Measurements from ENCODE around the gene TTLL8. TPM values are rescaled to one million over a fixed set of nuclear protein-coding genes. Genes with fewer than 3 reads are reported as not detected.
"Not testable (repeated sequence)": the region's sequence is repeated elsewhere in the genome, so short reads cannot be mapped to it uniquely, and the experiment has no call there.

Gene TTLL8
- total and polyA plus RNA-seq, 4 experiments from 2014 or later, result not detected

DNA sequence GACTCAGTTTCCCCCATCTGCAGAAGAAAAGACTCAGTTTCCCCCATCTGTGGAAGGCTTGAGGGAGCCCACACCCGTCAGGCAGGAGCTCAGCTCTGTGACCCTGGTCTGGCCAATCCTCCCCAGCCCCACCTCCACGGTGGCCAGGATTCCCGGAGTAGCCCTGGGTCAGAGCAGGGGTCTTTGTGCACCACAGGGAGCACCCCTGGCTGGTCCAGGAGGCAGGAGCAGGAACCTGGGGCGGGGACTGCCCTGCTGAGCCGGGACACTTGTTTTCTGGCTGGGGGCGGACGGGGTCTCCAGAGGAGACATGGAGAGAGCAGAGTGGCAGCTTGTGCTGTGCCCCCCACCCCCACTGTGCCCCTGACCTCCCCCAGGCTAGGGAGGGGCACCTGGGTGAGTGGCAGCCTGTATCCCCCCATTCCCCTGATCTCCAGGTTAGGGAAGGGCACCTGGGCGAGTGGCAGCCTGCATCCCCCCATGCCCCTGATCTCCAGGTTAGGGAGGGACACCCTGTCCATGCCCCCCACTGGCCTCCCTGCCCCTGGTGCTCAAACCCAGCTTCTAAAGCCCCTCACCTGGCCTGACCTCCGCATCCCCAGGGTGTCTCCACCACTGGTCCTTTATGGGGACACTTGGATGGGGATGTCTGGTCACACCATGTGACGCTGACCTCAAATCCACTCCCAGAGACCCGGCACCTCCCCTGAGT, 64.3 kb downstream of the TTLL8 start:
- Histone ChIP-seq H3K36me3 (ENCODE audit: insufficient read depth, low read length) (no peaks in the 10 kb centered on the region), H3K9me3 (ENCODE audit: control insufficient read depth in 1 of 2, low read length in 2 of 2) (no peaks in the 10 kb centered on the region), H3K4me3 (ENCODE audit: low read length in 2 of 2) (no peak overlapping the region), H3K4me1 (ENCODE audit: insufficient read depth, low read length) (peaks cover 9% of the 10 kb centered on the region), H3K27me3 (ENCODE audit: insufficient read depth, low read length) (no peaks in the 10 kb centered on the region), H3K27ac (ENCODE audit: low read depth, low read length) (no peak overlapping the region)
- Mint-ChIP-seq H3K27me3 (peaks cover 3 to 7% of the 10 kb centered on the region in 2 donors), H3K27ac (peak overlapping the region in 4 of 7 donors; percentile 2 to 68 (median 34)), H3K36me3 (no peaks in the 10 kb centered on the region), H3K4me1 (peaks cover 3 to 17% (median 11%) of the 10 kb centered on the region in 4 donors), H3K4me3 (no peak overlapping the region), H3K9me3 (peaks cover 0 to 19% (median 13%) of the 10 kb centered on the region in 8 donors)
- DNase-seq, result no peak
- ChIA-PET POLR2A (ENCODE audit: partially characterized antibody) (interaction anchor here (1.4 to 2.7 kb wide), 4 partner anchors 33 to 226 kb away, joined by 3 to 11 read pairs (median 5); partner anchors contain the start of gene PIM3), CTCF (ENCODE audit: partially characterized antibody) (interaction anchor here (0.9 to 4.5 kb wide), 15 partner anchors 10 to 231 kb away, joined by 3 to 31 read pairs (median 4); no protein-coding TSS in a partner anchor)
- intact Hi-C loops (cut with micrococcal nuclease), result loop anchor here (1.0 kb wide), 3 partner anchors 36 to 227 kb away; no protein-coding TSS in a partner anchor

DNA sequence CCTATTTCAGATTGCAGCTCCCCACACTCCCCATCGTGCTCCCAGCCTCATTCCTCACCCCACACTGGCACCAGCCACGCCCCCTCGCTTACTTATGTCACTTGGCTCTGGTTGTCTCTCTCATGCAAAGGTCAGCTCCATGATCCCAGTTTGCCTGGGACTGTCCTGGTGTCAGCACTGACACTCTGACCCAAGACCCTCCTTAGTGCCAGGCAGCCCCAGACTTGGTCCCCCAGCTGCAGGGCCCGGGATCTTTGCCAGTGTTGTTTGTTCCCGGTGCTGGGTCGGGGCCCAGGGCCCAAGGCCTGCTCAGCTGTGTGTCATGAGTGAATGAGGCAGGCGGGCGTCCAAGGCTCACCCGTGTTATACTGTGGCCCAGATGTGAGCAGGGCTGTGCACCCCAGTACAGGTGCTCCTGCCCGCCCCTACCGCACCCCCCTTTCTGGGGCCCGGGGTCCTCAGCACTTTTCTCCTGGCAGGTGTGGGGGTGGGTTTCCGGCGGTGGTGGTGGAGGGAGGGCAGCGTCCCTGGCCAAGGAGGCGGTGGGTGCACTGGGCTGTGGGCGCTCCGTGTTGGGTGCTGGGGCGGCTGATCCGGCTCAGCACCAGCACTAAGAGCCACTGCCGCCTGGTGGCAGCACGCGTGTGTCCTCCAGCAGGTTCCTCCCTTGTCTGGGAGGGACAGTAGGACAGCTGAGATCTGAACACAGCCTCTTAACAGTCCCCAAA, 65.0 kb downstream of the TTLL8 start:
- H3K36me3 ChIP-seq (ENCODE audit: insufficient read depth, low read length), result no peaks in the 10 kb centered on the region
- ChIA-PET CTCF (ENCODE audit: partially characterized antibody) (interaction anchor here (0.7 to 4.5 kb wide), 15 partner anchors 10 to 230 kb away, joined by 3 to 31 read pairs (median 4); no protein-coding TSS in a partner anchor), POLR2A (ENCODE audit: partially characterized antibody) (interaction anchor here (1.7 to 2.7 kb wide), 3 partner anchors 37 to 226 kb away, joined by 5 to 11 read pairs (median 5); no protein-coding TSS in a partner anchor)
- Mint-ChIP-seq H3K27ac (peak overlapping the region in 5 of 7 donors; percentile 15 to 74 (median 50)), H3K4me3 (peak overlapping the region in 3 of 8 donors; percentile 38 to 64 (median 60)), H3K9me3 (peaks cover 0 to 19% (median 13%) of the 10 kb centered on the region in 8 donors), H3K36me3 (peaks cover 0 to 3% of the 10 kb centered on the region in 2 donors), H3K4me1 (peaks cover 3 to 12% (median 6%) of the 10 kb centered on the region in 4 donors), H3K27me3 (peaks cover 4% of the 10 kb centered on the region in 2 donors)
- H3K27ac ChIP-seq (ENCODE audit: low read depth, low read length), result no peak overlapping the region
- DNase-seq, result peak; percentile 47 to 69 (median 57)
- no peak overlapping the region for H3K4me3 ChIP-seq (ENCODE audit: low read length in 2 of 2)
- intact Hi-C loops (cut with micrococcal nuclease), result loop anchor here (1.0 kb wide), 3 partner anchors 37 to 226 kb away; no protein-coding TSS in a partner anchor
- no peaks in the 10 kb centered on the region for H3K9me3 ChIP-seq (ENCODE audit: control insufficient read depth in 1 of 2, low read length in 2 of 2)
- no peaks in the 10 kb centered on the region for H3K27me3 ChIP-seq (ENCODE audit: insufficient read depth, low read length)
- peaks cover 9% of the 10 kb centered on the region for H3K4me1 ChIP-seq (ENCODE audit: insufficient read depth, low read length)

DNA sequence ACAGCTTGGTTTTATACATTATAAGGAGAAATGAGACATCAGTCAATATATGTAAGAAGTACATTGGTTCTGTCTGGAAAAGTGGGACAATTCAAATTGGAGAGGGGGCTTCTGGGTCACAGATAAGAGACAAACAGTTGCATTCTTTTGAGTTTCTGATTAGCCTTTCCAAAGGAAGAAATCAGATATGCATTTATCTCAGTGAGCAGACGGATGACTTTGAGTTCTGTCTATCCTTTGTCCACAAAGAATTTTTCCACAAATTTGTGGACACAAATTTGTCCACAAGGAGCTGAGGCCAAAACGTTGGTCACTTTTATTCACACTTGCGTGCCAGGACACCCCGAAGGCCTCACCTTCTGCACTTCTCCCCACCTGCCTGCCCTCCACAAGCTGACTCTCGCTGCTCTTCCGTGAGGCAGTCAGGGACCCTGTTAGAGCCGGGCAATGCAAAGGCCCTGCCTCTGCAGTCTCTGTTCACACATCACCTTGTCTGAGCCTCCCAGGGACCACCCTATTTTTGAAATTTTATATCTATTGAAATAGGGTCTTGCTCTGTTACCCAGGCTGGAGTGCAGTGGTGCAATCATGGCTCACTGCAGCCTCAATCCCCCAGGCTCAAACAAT, 66.1 kb downstream of the TTLL8 start:
- Mint-ChIP-seq H3K27ac (no peak overlapping the region), H3K36me3 (peaks cover 0 to 3% of the 10 kb centered on the region in 2 donors), H3K9me3 (peaks cover 0 to 22% (median 13%) of the 10 kb centered on the region in 8 donors), H3K4me3 (no peak overlapping the region), H3K4me1 (peaks cover 3 to 12% (median 6%) of the 10 kb centered on the region in 4 donors), H3K27me3 (peaks cover 4% of the 10 kb centered on the region in 2 donors)
- intact Hi-C loops (cut with micrococcal nuclease), result no loop called here
- H3K9me3 ChIP-seq (ENCODE audit: control insufficient read depth in 1 of 2, low read length in 2 of 2), result no peaks in the 10 kb centered on the region
- no peak overlapping the region for H3K4me3 ChIP-seq (ENCODE audit: low read length in 2 of 2)
- H3K36me3 ChIP-seq (ENCODE audit: insufficient read depth, low read length), result no peaks in the 10 kb centered on the region
- POLR2A ChIA-PET (ENCODE audit: partially characterized antibody), result no interaction called here
- peaks cover 9% of the 10 kb centered on the region for H3K4me1 ChIP-seq (ENCODE audit: insufficient read depth, low read length)
- CTCF ChIA-PET (ENCODE audit: partially characterized antibody), result interaction anchor here (1.6 to 4.5 kb wide), 5 partner anchors 9 to 224 kb away, joined by 4 to 31 read pairs (median 6); no protein-coding TSS in a partner anchor
- H3K27ac ChIP-seq (ENCODE audit: low read depth, low read length), result no peak overlapping the region
- no peaks in the 10 kb centered on the region for H3K27me3 ChIP-seq (ENCODE audit: insufficient read depth, low read length)
- DNase-seq, result no peak

DNA sequence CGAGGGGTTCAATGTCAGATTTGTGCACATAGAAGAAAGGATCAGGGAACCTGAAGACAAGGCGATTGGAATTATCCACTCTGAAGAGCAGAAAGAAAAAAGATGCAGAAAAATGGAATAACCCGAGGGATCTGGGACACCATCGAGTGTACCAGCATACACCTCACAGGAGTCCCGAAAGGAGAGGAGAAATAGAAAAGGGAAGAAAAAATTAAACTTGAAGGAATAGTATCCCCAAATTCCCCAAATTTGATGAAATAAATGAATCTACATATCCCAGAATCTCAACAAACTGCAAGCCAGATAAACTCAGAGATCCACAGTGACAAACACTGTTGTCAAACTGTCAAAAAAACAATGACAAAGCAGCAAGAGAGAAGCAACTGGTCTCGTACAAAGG, 66.9 kb downstream of the TTLL8 start:
- H3K36me3 Mint-ChIP-seq, result peaks cover 3 to 5% of the 10 kb centered on the region in 2 donors
- intact Hi-C loops (cut with micrococcal nuclease), result no loop called here
- no peak for DNase-seq
- peaks cover 3 to 12% (median 6%) of the 10 kb centered on the region in 4 donors for H3K4me1 Mint-ChIP-seq
- peaks cover 4% of the 10 kb centered on the region for H3K27me3 ChIP-seq (ENCODE audit: insufficient read depth, low read length)
- H3K4me1 ChIP-seq (ENCODE audit: insufficient read depth, low read length), result peaks cover 9% of the 10 kb centered on the region
- ChIA-PET POLR2A (ENCODE audit: partially characterized antibody) (no interaction called here), CTCF (ENCODE audit: partially characterized antibody) (interaction anchor here (2.1 to 4.4 kb wide), 2 partner anchors 8 to 61 kb away, joined by 4 to 31 read pairs; no protein-coding TSS in a partner anchor)
- peaks cover 4% of the 10 kb centered on the region in 2 donors for H3K27me3 Mint-ChIP-seq
- H3K9me3 Mint-ChIP-seq, result peaks cover 0 to 31% (median 22%) of the 10 kb centered on the region in 8 donors
- no peak overlapping the region for H3K27ac ChIP-seq (ENCODE audit: low read depth, low read length)
- H3K36me3 ChIP-seq (ENCODE audit: insufficient read depth, low read length), result no peaks in the 10 kb centered on the region
- no peak overlapping the region for H3K4me3 Mint-ChIP-seq
- H3K27ac Mint-ChIP-seq, result peak overlapping the region in 1 of 7 donors; percentile 10
- no peaks in the 10 kb centered on the region for H3K9me3 ChIP-seq (ENCODE audit: control insufficient read depth in 1 of 2, low read length in 2 of 2)
- H3K4me3 ChIP-seq (ENCODE audit: low read length in 2 of 2), result no peak overlapping the region

DNA sequence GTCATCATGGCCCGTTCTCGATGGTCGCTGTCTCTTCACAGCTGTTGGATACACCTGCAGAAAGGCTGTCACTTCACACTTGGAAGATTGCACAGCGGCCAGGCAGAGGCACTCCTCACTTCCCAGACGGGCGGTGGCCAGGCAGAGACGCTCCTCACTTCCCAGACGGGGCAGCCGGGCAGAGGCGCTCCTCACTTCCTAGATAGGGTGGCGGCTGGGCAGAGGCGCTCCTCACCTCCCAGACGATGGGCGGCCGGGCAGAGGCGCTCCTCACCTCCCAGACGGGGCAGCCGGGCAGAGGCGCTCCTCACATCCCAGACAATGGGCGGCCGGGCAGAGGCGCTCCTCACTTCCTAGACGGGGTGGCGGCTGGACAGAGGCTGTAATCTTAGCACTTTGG, 68.3 kb downstream of the TTLL8 start:
- intact Hi-C loops (cut with micrococcal nuclease); H3K4me3 Mint-ChIP-seq: not testable (repeated sequence)

DNA sequence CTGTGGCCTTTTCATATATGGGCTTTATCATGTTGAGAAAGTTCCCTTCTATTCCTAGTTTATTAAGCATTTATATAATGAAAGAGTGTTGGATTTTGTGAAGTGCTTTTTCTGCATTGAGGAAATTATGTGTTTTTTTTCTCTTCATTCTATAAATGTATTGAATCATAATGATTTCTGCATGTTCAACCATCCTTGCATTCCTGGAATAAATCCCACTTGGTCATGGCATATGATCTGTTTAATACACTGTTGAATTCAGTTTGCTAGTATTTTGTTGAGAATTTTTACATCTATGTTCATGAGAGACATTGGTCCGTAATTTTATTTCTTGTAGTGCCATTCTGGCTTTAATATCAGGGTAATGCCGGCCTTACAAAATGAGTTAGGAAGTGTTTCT, 71.8 kb downstream of the TTLL8 start:
- no peak overlapping the region for H3K27ac Mint-ChIP-seq
- Histone ChIP-seq H3K4me3 (ENCODE audit: low read length in 2 of 2) (no peak overlapping the region), H3K36me3 (ENCODE audit: insufficient read depth, low read length) (no peaks in the 10 kb centered on the region), H3K9me3 (ENCODE audit: control insufficient read depth in 1 of 2, low read length in 2 of 2) (no peaks in the 10 kb centered on the region), H3K4me1 (ENCODE audit: insufficient read depth, low read length) (no peaks in the 10 kb centered on the region), H3K27ac (ENCODE audit: low read depth, low read length) (no peak overlapping the region), H3K27me3 (ENCODE audit: insufficient read depth, low read length) (peaks cover 6% of the 10 kb centered on the region)
- peaks cover 0 to 39% (median 31%) of the 10 kb centered on the region in 8 donors for H3K9me3 Mint-ChIP-seq
- no peak for DNase-seq
- peaks cover 4 to 9% of the 10 kb centered on the region in 2 donors for H3K36me3 Mint-ChIP-seq
- peaks cover 4 to 9% (median 5%) of the 10 kb centered on the region in 4 donors for H3K4me1 Mint-ChIP-seq
- no peak overlapping the region for H3K4me3 Mint-ChIP-seq
- intact Hi-C loops (cut with micrococcal nuclease), result no loop called here
- POLR2A ChIA-PET (ENCODE audit: partially characterized antibody), result no interaction called here
- H3K27me3 Mint-ChIP-seq, result peaks cover 10 to 19% of the 10 kb centered on the region in 2 donors
- CTCF ChIA-PET (ENCODE audit: partially characterized antibody), result no interaction called here

More for the DNA sequence above, 68.3 kb downstream of the TTLL8 start:
- H3K27ac Mint-ChIP-seq; DNase-seq; H3K4me1 ChIP-seq (ENCODE audit: insufficient read depth, low read length); POLR2A ChIA-PET (ENCODE audit: partially characterized antibody); H3K4me1 Mint-ChIP-seq; H3K36me3 Mint-ChIP-seq; H3K27ac ChIP-seq (ENCODE audit: low read depth, low read length); H3K9me3 ChIP-seq (ENCODE audit: control insufficient read depth in 1 of 2, low read length in 2 of 2); H3K4me3 ChIP-seq (ENCODE audit: low read length in 2 of 2); H3K27me3 ChIP-seq (ENCODE audit: insufficient read depth, low read length); H3K36me3 ChIP-seq (ENCODE audit: insufficient read depth, low read length): not testable (repeated sequence)
- Mint-ChIP-seq H3K9me3 (peaks cover 0 to 38% (median 31%) of the 10 kb centered on the region in 8 donors), H3K27me3 (peaks cover 5 to 14% of the 10 kb centered on the region in 2 donors)
- CTCF ChIA-PET (ENCODE audit: partially characterized antibody), result interaction anchor here (1.3 kb wide), 1 partner anchor 8 kb away, joined by 6 read pairs; no protein-coding TSS in a partner anchor

All from CD4-positive, alpha-beta memory T cell (primary cell).